Hepatocyte (in vitro differentiated cells): ENCODE results near the gene TEX50.

Experiments
- CTCF ChIP-seq: fragments of 200-600 bp; sonication (generic); IDR thresholded peaks from 2 replicates; pipeline ENCODE4 v1.5.1; 2016; ENCODE audit warnings: antibody characterized with exemption, mild to moderate bottlenecking; ENCODE audit not compliant: poor library complexity
- EZH2 ChIP-seq: fragments of 200-600 bp; sonication (generic); IDR thresholded peaks from 2 replicates; pipeline ENCODE4 v1.6.1; 2016; ENCODE audit warnings: antibody characterized with exemption, mild to moderate bottlenecking, borderline replicate concordance
- EZH2phosphoT487 ChIP-seq: fragments of 200-600 bp; sonication (generic); IDR thresholded peaks from one replicate; pipeline ENCODE4 v1.6.1; 2018; ENCODE audit warnings: antibody characterized with exemption, mild to moderate bottlenecking, low read depth, moderate library complexity; ENCODE audit not compliant: unreplicated experiment, severe bottlenecking

GRCh38 chr1:173666646-173667045 lies 31.5 kb downstream of the TEX50 start:
- no peak for TF ChIP-seq EZH2phosphoT487
- no peak for TF ChIP-seq CTCF
- TF ChIP-seq EZH2 = no peak
